ENCODE data around the gene PRR36. TPM values are rescaled to one million over a fixed set of nuclear protein-coding genes. Genes with fewer than 3 reads are reported as not detected.

Gene PRR36
- total RNA-seq, 2 experiments from 2014 or later, result 0.25 to 0.30 TPM

- Mint-ChIP-seq H3K9me3 (no peaks in the 10 kb centered on the region), H3K4me1 (ENCODE audit: low read depth) (no peaks in the 10 kb centered on the region), H3K36me3 (ENCODE audit: low read depth) (no peaks in the 10 kb centered on the region), H3K27ac (no peak overlapping the region), H3K4me3 (no peak overlapping the region), H3K27me3 (peaks cover 3% of the 10 kb centered on the region)
- no peak overlapping the region for H3K4me3 ChIP-seq (ENCODE audit: low read length)
- CTCF ChIA-PET, result no interaction called here
- peaks cover 15% of the 10 kb centered on the region for H3K4me1 ChIP-seq (ENCODE audit: insufficient read depth, low read length)
- intact Hi-C loops (cut with DNase I, micrococcal nuclease), result no loop called here
- H3K9me3 ChIP-seq (ENCODE audit: control insufficient read depth in 1 of 2, insufficient read depth in 1 of 2, low read length in 2 of 2), result no peaks in the 10 kb centered on the region
- H3K27ac ChIP-seq (ENCODE audit: low read depth in 1 of 2, low read length in 2 of 2), result no peak overlapping the region
- ATAC-seq (ENCODE audit: poor library complexity) (no peak), DNase-seq (peak in 1 of 14 experiments; percentile 15)
- POLR2A ChIA-PET, result no interaction called here
- TF ChIP-seq CTCF (IDR thresholded peaks at IDR 0.05), result no peak
- H3K27me3 ChIP-seq (ENCODE audit: control insufficient read depth in 1 of 2, insufficient read depth in 2 of 2, low read length in 2 of 2), result peaks cover 15 to 24% of the 10 kb centered on the region in 2 experiments
- H3K36me3 ChIP-seq (ENCODE audit: insufficient read depth, low read length), result no peaks in the 10 kb centered on the region
Observed at GRCh38 chr19:7856109-7856591, 18.0 kb downstream of the PRR36 start.

- DNase-seq (peak in 1 of 14 experiments; percentile 14), ATAC-seq (ENCODE audit: poor library complexity) (no peak)
- POLR2A ChIA-PET, result no interaction called here
- Histone ChIP-seq H3K27me3 (ENCODE audit: control insufficient read depth in 1 of 2, insufficient read depth in 2 of 2, low read length in 2 of 2) (peaks cover 10 to 18% of the 10 kb centered on the region in 2 experiments), H3K9me3 (ENCODE audit: control insufficient read depth in 1 of 2, insufficient read depth in 1 of 2, low read length in 2 of 2) (no peaks in the 10 kb centered on the region), H3K27ac (ENCODE audit: low read depth in 1 of 2, low read length in 2 of 2) (no peak overlapping the region), H3K4me1 (ENCODE audit: insufficient read depth, low read length) (peaks cover 9% of the 10 kb centered on the region), H3K36me3 (ENCODE audit: insufficient read depth, low read length) (no peaks in the 10 kb centered on the region), H3K4me3 (ENCODE audit: low read length) (no peak overlapping the region)
- Mint-ChIP-seq H3K36me3 (ENCODE audit: low read depth) (no peaks in the 10 kb centered on the region), H3K4me3 (no peak overlapping the region), H3K4me1 (ENCODE audit: low read depth) (no peaks in the 10 kb centered on the region), H3K27ac (no peak overlapping the region), H3K27me3 (peaks cover 3% of the 10 kb centered on the region), H3K9me3 (no peaks in the 10 kb centered on the region)
- no peak for TF ChIP-seq CTCF (IDR thresholded peaks at IDR 0.05)
- intact Hi-C loops (cut with DNase I, micrococcal nuclease), result loop anchor here in 1 of 2 experiments (2.0 kb wide), 1 partner anchor 147 kb away; no protein-coding TSS in a partner anchor
- CTCF ChIA-PET, result no interaction called here
Observed at GRCh38 chr19:7855426-7856108, 18.6 kb downstream of the PRR36 start.

- H3K27me3 ChIP-seq (ENCODE audit: control insufficient read depth in 1 of 2, insufficient read depth in 2 of 2, low read length in 2 of 2), result peaks cover 0 to 13% of the 10 kb centered on the region in 2 experiments
- no peak overlapping the region for H3K27ac ChIP-seq (ENCODE audit: low read depth in 1 of 2, low read length in 2 of 2)
- no peak overlapping the region for H3K4me3 Mint-ChIP-seq
- POLR2A ChIA-PET, result no interaction called here
- no peak for TF ChIP-seq CTCF (IDR thresholded peaks at IDR 0.05)
- H3K27me3 Mint-ChIP-seq, result peaks cover 3% of the 10 kb centered on the region
- ATAC-seq (ENCODE audit: poor library complexity), result no peak
- no peaks in the 10 kb centered on the region for H3K36me3 ChIP-seq (ENCODE audit: insufficient read depth, low read length)
- no peaks in the 10 kb centered on the region for H3K36me3 Mint-ChIP-seq (ENCODE audit: low read depth)
- no peak overlapping the region for H3K4me3 ChIP-seq (ENCODE audit: low read length)
- intact Hi-C loops (cut with DNase I, micrococcal nuclease), result loop anchor here (1.0 to 2.0 kb wide), 3 partner anchors 71 to 149 kb away; no protein-coding TSS in a partner anchor
- peaks cover 9% of the 10 kb centered on the region for H3K4me1 ChIP-seq (ENCODE audit: insufficient read depth, low read length)
- H3K9me3 Mint-ChIP-seq, result no peaks in the 10 kb centered on the region
- no peaks in the 10 kb centered on the region for H3K4me1 Mint-ChIP-seq (ENCODE audit: low read depth)
- no peak overlapping the region for H3K27ac Mint-ChIP-seq
- no peak for DNase-seq
- H3K9me3 ChIP-seq (ENCODE audit: control insufficient read depth in 1 of 2, insufficient read depth in 1 of 2, low read length in 2 of 2), result no peaks in the 10 kb centered on the region
- CTCF ChIA-PET, result interaction anchor here (1.1 to 1.4 kb wide), 3 partner anchors 16 to 75 kb away, joined by 3 to 6 read pairs (median 4); partner anchors contain the start of gene SNAPC2
Observed at GRCh38 chr19:7853770-7854128, 20.4 kb downstream of the PRR36 start.

All from CD4-positive, alpha-beta T cell (primary cell).